SJSA1 (cell line): Measurements from ENCODE around the gene FAM222A. TPM values are rescaled to one million over a fixed set of nuclear protein-coding genes. Genes with fewer than 3 reads are reported as not detected.
"Not testable (repeated sequence)": the region's sequence is repeated elsewhere in the genome, so short reads cannot be mapped to it uniquely, and the experiment has no call there.

Experiments
- DNase-seq, 2 experiments: peaks; one replicate each; pipeline ENCODE4 v3.0.0-alpha.2; 2015 to 2020; ENCODE audit warnings: low spot score in 2 of 2, low read depth in 1 of 2
- H3K27ac ChIP-seq: fragments of 250-450 bp; sonication (Bioruptor Pico); 2 replicates; pipeline ENCODE4 v1.5.1; 2020; ENCODE audit warnings: mild to moderate bottlenecking, moderate library complexity
- H3K27me3 ChIP-seq: fragments of 250-450 bp; sonication (Bioruptor Pico); replicated peaks from 2 replicates; pipeline ENCODE4 v1.5.1; 2020; ENCODE audit warnings: mild to moderate bottlenecking, moderate library complexity
- H3K36me3 ChIP-seq: fragments of 250-450 bp; sonication (Bioruptor Pico); 2 replicates; pipeline ENCODE4 v1.5.1; 2020; ENCODE audit warnings: mild to moderate bottlenecking
- H3K4me1 ChIP-seq: fragments of 250-450 bp; sonication (Bioruptor Pico); replicated peaks from 2 replicates; pipeline ENCODE4 v1.6.1; 2021; ENCODE audit warnings: mild to moderate bottlenecking
- H3K4me3 ChIP-seq: fragments of 250-450 bp; sonication (Bioruptor Pico); 2 replicates; pipeline ENCODE4 v1.5.1; 2020; ENCODE audit warnings: mild to moderate bottlenecking
- H3K9me3 ChIP-seq: fragments of 250-450 bp; sonication (Bioruptor Pico); replicated peaks from 2 replicates; pipeline ENCODE4 v1.5.1; 2020; ENCODE audit warnings: mild to moderate bottlenecking
- total RNA-seq: library from RNA; depleted of rRNA; stranded (reverse); fragments of >200 nt; shearing (Covaris generic); gene quantifications from 2 replicates; pipeline ENCODE4 v1.2.3, GENCODE V29; 2014

FAM222A gene
- total RNA-seq, 1 experiment from 2014 or later, result 7.8 TPM

DNA sequence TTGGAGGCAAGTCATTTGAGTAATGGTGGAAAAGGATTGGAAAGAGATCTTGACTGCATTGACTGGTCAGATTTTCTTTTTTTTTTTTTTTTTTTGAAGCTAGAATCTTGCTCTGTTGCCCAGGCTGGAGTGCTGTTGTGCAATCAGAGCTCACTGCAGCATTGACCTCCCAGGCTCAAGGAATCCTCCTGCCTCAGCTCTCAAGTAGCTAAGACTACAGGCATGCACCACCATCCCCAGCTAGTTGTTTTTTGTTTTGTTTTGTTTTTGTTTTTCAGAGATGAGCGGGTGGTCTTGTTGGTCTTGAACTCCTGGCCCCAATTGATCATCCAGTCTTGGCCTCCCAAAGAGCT is 30.9 kb upstream of the FAM222A start:
- H3K27ac ChIP-seq, result no peak overlapping the region
- no peaks in the 10 kb centered on the region for H3K9me3 ChIP-seq
- no peaks in the 10 kb centered on the region; the same call in 1 of the 2 replicates for H3K27me3 ChIP-seq
- H3K4me1 ChIP-seq, result no peaks in the 10 kb centered on the region
- H3K36me3 ChIP-seq, result no peaks in the 10 kb centered on the region
- DNase-seq, result no peak
- no peak overlapping the region for H3K4me3 ChIP-seq

DNA sequence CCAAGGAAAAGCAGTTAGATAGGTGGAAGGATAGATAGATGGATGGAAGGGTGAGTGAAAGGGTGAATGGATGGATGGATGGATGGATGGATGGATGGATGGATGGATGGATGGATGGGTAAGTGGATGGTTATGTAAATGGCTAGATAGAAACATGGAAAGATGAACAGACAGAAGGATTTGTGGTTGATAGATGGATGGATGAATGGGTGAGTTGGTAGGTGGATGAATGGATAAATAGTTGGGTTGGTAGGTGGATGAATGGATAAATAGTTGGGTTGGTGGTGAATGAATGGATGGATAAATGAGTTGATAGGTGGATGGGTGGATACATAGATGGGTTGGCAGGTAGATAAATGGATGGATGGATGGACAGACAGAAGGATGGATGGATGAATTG is 30.3 kb upstream of the FAM222A start:
- DNase-seq, result no peak
- no peak overlapping the region for H3K4me3 ChIP-seq
- H3K9me3 ChIP-seq, result no peaks in the 10 kb centered on the region
- H3K27ac ChIP-seq, result no peak overlapping the region
- H3K36me3 ChIP-seq, result no peaks in the 10 kb centered on the region
- H3K27me3 ChIP-seq, result no peaks in the 10 kb centered on the region; the same call in 1 of the 2 replicates
- no peaks in the 10 kb centered on the region for H3K4me1 ChIP-seq

DNA sequence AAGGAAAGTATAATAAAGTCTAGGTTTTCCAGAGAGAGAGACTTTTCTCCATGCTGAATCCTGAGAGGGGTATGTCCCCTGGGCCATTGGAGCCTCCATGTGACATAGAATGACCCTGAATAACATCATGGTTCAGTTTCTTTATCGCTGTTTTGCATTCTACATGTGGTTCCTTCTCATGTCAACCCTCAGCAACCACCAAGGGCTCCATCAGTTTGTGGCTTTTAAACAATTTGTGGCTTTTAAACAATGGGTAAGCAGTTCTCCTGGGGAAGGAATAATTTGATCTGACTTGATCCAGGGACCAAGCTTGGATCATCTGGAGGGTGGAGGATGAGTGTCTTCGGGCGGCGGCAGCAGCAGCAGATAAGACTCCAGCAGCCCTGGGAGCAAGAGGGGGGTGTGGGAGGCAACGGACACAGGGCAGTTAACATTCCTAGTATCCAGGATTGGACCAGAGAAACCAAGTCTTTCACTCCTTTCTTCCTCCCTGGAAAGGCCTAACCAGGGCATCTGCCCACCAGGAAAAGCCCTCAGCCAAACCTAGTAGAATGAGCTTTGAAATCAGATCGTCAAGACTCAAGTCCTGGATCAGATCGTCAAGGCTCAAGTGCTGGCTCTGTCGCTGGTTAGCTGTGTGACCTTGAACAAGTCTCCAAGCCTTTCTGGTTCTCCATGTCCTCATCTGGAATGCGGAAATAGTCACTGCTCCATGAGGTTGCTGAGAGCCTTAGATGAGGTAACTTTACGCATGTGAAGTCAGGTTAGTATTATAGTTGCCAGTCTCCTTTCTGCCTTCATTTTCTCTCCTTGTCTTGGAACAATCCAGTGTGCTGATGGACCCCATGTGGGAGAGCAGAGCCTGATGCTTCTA is 27.8 kb upstream of the FAM222A start:
- no peak overlapping the region for H3K4me3 ChIP-seq
- no peaks in the 10 kb centered on the region for H3K4me1 ChIP-seq
- no peaks in the 10 kb centered on the region for H3K36me3 ChIP-seq
- no peaks in the 10 kb centered on the region; the same call in 1 of the 2 replicates for H3K27me3 ChIP-seq
- no peak for DNase-seq
- H3K9me3 ChIP-seq, result no peaks in the 10 kb centered on the region
- no peak overlapping the region for H3K27ac ChIP-seq

DNA sequence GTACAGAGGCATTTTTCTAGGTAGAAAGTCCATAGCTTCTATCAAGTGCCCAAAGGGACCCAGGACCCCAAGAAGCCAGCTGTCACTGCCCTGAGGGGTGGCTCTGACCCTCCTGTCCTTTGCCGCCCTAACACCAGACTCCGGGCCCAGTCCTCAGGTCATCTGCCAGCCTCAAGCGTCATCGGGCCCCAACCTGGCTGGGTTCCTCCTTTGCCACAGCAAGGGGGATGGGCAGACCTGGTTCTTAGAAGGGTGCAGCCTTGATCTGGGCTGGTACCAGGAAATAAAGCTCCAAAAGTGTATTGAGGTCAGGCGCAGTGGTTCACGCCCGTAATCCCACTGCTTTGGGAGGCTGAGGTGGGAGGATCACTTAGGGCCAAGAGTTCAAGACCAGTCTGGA is 27.1 kb upstream of the FAM222A start:
- Histone ChIP-seq H3K9me3 (no peaks in the 10 kb centered on the region), H3K4me1 (no peaks in the 10 kb centered on the region), H3K27me3 (no peaks in the 10 kb centered on the region; the same call in 1 of the 2 replicates), H3K4me3 (no peak overlapping the region), H3K27ac (no peak overlapping the region), H3K36me3 (no peaks in the 10 kb centered on the region)
- no peak for DNase-seq

DNA sequence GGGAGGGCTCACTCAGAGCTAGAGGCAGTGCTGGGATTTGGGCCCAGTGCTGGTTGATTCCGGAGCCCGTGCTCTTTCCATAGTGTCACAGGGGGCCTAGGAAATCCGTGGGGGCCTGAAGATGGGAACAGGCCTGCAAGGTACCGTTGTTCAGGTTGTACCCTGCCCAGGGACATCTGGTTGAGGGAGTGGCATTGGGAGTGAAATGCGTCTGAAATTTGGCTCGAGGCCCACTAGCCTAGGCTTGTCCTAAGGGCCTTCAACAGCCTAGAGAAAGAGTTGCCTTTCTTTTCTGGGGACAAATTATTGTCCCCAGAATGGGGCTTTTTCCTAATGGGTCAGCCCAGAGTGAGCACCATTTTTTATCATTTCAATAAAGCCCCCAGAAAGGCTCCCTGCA is 26.4 kb upstream of the FAM222A start:
- H3K27ac ChIP-seq, result no peak overlapping the region
- H3K9me3 ChIP-seq, result no peaks in the 10 kb centered on the region
- H3K4me1 ChIP-seq, result no peaks in the 10 kb centered on the region
- H3K4me3 ChIP-seq, result no peak overlapping the region
- DNase-seq, result no peak
- no peaks in the 10 kb centered on the region; the same call in 1 of the 2 replicates for H3K27me3 ChIP-seq
- no peaks in the 10 kb centered on the region for H3K36me3 ChIP-seq

DNA sequence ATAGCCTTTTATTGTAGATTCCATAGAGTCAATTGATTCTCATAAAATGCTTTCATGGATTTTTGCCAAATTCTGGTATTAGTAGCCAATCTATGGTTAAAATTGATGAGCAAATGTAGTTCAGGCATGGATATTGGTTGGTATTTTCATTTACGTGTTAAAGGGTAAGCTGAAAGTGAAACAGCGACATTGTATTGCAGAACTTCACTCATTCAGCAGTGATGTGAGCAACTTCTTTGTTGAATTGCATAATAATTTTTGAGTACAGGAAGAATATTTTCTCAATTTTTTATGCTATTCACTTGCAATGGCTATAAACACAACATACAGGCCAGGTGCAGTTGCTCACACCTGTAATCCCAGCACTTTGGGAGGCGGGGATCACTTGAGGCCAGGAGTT is 24.2 kb upstream of the FAM222A start:
- Histone ChIP-seq H3K4me3 (no peak overlapping the region), H3K4me1 (no peaks in the 10 kb centered on the region), H3K27me3 (no peaks in the 10 kb centered on the region), H3K27ac (no peak overlapping the region), H3K9me3 (no peaks in the 10 kb centered on the region), H3K36me3 (no peaks in the 10 kb centered on the region)
- DNase-seq, result no peak

DNA sequence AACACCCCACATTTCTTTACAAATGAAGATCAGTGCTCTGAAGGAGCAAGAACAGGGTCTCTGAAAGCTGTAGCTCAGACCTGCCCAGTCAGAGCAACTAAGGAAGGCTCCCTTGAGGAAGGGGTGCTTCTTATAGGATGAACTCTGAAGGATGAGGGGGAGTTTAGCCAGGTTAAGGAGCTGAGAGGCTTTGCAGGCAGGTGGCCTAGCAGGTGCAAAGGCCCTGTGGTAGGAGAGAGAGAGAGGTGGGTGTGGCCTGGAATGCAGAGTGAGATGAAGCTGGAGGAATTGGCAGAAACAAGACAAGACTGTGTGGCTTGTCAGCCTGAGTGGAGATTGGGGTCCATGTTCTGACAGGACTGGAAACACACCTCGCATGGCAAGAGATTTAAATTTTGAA is 20.5 kb upstream of the FAM222A start:
- H3K4me1 ChIP-seq, result peaks cover 7% of the 10 kb centered on the region

DNA sequence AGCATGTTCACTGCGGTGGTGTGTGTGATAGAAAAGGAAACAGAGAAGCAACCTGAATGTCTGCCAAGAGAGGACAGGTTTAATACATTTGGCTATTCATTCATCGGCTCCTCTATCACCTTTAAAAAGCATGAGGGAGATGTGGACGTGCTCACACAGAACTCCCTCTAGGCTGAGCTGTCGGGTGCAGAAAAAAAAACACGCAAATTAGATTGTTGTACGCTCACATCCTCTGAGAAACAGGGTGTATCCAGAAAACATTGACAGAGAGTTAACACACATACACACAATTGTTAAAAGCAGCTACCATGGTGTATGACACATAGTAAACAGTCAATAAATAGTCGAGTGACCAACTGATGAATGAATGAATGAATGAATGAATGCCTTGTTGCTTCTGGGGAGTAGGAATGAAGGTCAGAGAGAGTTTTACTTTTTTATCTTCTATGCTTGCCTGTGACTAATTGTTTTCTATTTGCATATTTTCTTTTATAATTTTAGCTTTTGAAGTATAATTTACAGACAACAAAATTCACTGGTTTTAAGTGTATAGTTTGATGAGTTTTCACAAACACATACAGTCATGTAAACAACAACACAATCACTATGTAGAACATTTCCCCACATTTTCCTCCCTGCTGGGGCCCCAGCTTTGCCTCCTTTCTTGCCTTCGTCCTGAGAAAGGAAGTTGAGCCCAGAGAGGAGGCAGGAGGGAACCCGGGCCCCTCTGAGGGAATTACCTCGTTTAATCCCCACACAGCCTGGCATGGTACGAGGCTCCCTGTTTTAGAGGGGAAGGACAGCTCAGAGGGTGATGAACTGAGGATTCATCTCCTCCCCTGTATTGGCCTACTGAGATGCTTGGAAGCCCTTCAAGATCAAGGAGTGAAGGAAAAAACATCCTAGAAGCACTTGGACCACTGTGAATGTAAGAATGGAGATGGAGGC is 19.7 kb upstream of the FAM222A start:
- no peaks in the 10 kb centered on the region for H3K9me3 ChIP-seq
- peaks cover 7% of the 10 kb centered on the region for H3K4me1 ChIP-seq
- DNase-seq, result no peak
- H3K27ac ChIP-seq, result no peak overlapping the region
- H3K27me3 ChIP-seq, result no peaks in the 10 kb centered on the region
- no peaks in the 10 kb centered on the region for H3K36me3 ChIP-seq
- H3K4me3 ChIP-seq, result no peak overlapping the region

More for the DNA sequence above, 20.5 kb upstream of the FAM222A start:
- Histone ChIP-seq H3K4me3 (no peak overlapping the region), H3K36me3 (no peaks in the 10 kb centered on the region), H3K27me3 (no peaks in the 10 kb centered on the region), H3K27ac (no peak overlapping the region), H3K9me3 (no peaks in the 10 kb centered on the region)
- no peak for DNase-seq

DNA sequence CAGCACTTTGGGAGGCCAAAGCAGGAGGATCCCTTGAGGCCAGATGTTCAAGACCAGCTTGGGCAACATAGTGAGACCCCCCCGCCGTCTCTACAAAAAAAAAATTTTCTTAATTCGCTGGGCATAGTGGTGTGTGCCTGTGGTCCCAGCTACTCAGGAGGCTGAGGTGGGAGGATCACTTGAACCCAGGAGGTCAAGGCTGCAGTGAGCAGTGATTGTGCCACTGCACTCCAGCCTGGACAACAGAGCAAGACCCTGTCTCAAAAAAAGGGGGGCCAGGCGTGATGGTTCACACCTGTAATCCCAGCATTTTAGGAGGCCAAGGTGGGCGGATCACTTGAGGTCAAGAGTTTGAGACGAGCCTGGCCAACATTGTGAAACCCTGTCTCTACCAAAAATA is 19.0 kb upstream of the FAM222A start:
- H3K27me3 ChIP-seq, H3K27ac ChIP-seq, H3K36me3 ChIP-seq, H3K4me3 ChIP-seq, H3K9me3 ChIP-seq, H3K4me1 ChIP-seq, DNase-seq: not testable (repeated sequence)

DNA sequence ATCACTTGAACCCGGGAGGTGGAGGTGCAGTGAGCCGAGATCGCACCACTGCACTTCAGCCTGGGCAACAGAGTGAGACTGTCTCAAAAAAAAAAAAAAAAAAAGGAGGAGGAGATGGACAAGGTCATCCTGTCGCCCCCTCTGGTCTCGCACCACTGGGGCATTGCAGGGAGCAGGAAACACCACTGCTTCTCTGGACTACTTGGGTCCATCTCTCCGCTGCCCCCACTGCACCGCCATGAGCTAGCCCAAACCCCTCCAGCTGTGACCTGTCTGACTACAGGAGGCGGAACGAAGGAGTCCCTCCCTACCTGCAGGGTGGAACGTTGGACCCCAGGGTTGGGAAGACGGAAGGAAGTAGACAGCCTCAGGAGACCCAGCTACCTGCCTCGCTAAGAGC is 18.2 kb upstream of the FAM222A start:
- H3K27ac ChIP-seq, result no peak overlapping the region
- peaks cover 7% of the 10 kb centered on the region for H3K4me1 ChIP-seq
- no peaks in the 10 kb centered on the region for H3K27me3 ChIP-seq
- no peak for DNase-seq
- no peak overlapping the region for H3K4me3 ChIP-seq
- no peaks in the 10 kb centered on the region for H3K36me3 ChIP-seq
- no peaks in the 10 kb centered on the region for H3K9me3 ChIP-seq

DNA sequence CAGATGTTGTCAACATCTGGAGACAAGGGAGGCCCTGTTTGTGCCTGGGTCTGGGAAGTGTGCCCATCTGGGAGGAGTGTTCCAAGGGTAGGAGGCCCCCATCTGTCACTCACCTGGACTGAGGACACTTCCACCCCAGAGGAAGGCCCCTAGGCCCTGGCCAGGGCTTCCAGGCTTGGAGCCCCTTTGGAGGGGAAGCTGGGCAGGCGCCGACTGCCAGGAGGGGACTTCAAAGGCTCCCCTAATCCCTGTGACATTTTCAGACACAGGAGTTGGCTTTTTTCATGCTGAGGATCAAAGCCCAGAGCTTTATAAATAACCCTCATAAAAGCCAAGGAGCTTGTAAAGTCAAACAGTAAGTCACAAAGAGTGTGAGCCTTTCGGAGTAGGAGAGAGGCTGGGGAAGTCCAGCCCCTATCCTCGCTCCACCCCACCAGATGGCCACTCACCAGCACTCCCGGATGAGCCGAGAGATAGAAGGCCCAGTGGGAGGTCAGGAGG is 17.6 kb upstream of the FAM222A start:
- no peaks in the 10 kb centered on the region for H3K27me3 ChIP-seq

DNA sequence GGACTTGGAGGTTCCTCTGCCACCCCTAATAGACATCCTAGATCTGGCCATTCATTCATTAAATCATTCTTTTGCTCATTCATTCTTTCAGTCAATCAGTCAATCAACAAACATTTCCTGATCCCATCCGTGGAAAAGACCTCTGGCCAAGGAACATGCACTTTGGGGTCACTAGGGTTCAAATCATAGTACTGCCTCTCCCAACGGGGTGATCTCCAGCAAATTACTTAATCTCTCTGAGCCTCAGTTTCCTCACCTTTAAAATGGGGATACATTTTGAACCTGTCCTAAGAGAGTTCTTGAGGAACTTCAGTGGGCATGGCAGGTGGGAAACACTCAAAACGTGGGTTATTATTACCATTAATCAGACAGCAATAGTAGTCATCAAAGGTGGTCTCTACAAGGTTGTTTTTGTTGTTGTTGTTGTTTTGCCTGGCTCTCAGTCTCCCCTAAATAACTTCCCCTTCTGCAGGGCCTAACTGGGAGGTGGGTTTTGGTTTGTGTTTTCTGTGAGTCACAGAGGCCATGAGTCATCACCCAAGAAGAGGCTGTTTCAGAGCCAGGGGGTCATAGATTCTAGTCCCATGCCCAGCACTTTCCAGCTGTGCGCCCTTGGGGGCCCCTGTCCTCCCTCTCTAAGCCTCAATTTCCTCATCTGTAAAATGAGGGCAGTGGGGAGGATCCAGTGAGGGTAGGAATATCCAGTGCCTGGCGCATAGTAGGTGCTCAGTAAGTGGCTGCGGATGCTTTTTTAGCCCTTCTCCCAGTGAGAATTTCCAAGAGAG is 16.9 kb upstream of the FAM222A start:
- Histone ChIP-seq H3K27ac (no peak overlapping the region), H3K4me1 (peaks cover 7% of the 10 kb centered on the region), H3K27me3 (no peaks in the 10 kb centered on the region), H3K4me3 (no peak overlapping the region), H3K9me3 (no peaks in the 10 kb centered on the region), H3K36me3 (no peaks in the 10 kb centered on the region)
- DNase-seq, result peak in 1 of 2 experiments; percentile 31

More for the DNA sequence above, 17.6 kb upstream of the FAM222A start:
- no peak for DNase-seq
- no peaks in the 10 kb centered on the region for H3K9me3 ChIP-seq
- peaks cover 7% of the 10 kb centered on the region for H3K4me1 ChIP-seq
- no peak overlapping the region for H3K4me3 ChIP-seq
- H3K27ac ChIP-seq, result no peak overlapping the region
- H3K36me3 ChIP-seq, result no peaks in the 10 kb centered on the region

DNA sequence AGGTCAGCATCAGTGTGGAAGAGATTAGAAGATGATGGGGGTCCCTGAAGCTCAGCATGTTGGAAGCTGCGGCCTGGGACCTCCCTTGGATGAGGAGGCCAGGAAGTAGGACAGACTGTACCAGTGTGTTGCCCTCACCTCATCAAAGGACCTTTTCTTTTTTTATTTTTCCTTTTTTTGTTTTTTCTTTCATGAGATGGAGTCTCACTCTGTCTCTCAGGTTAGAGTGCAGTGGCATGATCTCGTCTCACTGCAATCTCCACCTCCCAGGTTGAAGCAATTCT is 16.4 kb upstream of the FAM222A start:
- no peaks in the 10 kb centered on the region for H3K9me3 ChIP-seq
- no peaks in the 10 kb centered on the region for H3K36me3 ChIP-seq
- no peaks in the 10 kb centered on the region for H3K27me3 ChIP-seq
- no peak overlapping the region for H3K27ac ChIP-seq
- no peak overlapping the region for H3K4me3 ChIP-seq
- no peak for DNase-seq
- peaks cover 7% of the 10 kb centered on the region for H3K4me1 ChIP-seq
